ENCODE measurements around the gene ZFYVE28. TPM values are rescaled to one million over a fixed set of nuclear protein-coding genes. Genes with fewer than 3 reads are reported as not detected.

ZFYVE28 gene
- total and polyA plus RNA-seq, 2 of the 8 experiments (the other 6 are each of a cell fraction or from before 2014, with no cell fraction given), result 1.7 to 4.9 TPM

DNA sequence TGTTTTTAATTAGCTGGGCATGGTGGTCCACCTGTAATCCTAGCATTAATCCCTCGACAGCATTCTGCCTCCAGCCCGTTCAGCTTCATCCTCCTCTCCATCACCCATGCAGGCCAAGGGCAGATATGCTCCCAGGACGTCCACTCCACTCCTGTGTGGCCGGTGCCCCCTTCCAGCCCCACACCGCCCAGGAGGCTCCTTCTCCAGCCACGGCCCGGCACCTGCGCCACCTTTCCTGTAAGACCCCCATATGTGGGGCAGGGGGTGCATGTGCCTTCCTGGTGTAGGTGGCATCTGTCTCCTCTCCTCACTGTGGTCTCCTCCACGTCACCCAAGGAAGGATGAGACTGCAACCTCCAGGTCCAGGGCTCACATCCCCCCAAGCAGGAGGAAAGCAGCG lies 99.6 kb downstream of the ZFYVE28 start:
- H4K5ac ChIP-seq (ENCODE audit: insufficient read length, low read depth, low read length), result no peak overlapping the region
- no peak overlapping the region for H2BK5ac ChIP-seq (ENCODE audit: low read depth, low read length)
- no peak overlapping the region for H3K4me2 ChIP-seq (ENCODE audit: insufficient read depth in 1 of 2, low read depth in 2 of 2, low read length in 2 of 2)
- no peaks in the 10 kb centered on the region for H3K23me2 ChIP-seq (ENCODE audit: low read depth, low read length)
- H4K8ac ChIP-seq (ENCODE audit: extremely low read depth, insufficient read depth, low read length), result peak overlapping the region; percentile 87
- CTCF ChIA-PET (ENCODE audit: partially characterized antibody), result interaction anchor here (1.0 to 2.1 kb wide), 2 partner anchors 17 to 26 kb away, joined by 5 to 6 read pairs; no protein-coding TSS in a partner anchor
- no peaks in the 10 kb centered on the region for H3K79me1 ChIP-seq (ENCODE audit: low read depth, low read length)
- H3K36me3 ChIP-seq (ENCODE audit: control insufficient read depth in 2 of 4, insufficient read depth in 4 of 4, low read length in 3 of 4), result no peaks in the 10 kb centered on the region
- H2BK15ac ChIP-seq (ENCODE audit: low read length), result no peak overlapping the region
- no peak overlapping the region for H2AFZ ChIP-seq (ENCODE audit: low read length)
- H3K4me3 ChIP-seq (ENCODE audit: extremely low read depth in 1 of 4, insufficient read depth in 2 of 4, low read depth in 3 of 4, low read length in 4 of 4), result no peak overlapping the region
- H3K27ac ChIP-seq (ENCODE audit: low read depth, low read length), result no peak overlapping the region
- DNase-seq (ENCODE audit: low read depth in 1 of 2, low spot score in 2 of 2) (no peak), FAIRE-seq (no peak)
- H3K9me3 ChIP-seq (ENCODE audit: insufficient read depth in 2 of 2, low read depth in 1 of 2, low read length in 1 of 2), result no peaks in the 10 kb centered on the region
- H2BK12ac ChIP-seq (ENCODE audit: low read depth, low read length), result no peak overlapping the region
- H4K20me1 ChIP-seq (replicated peaks in 1 of 2; ENCODE audit: control insufficient read depth in 1 of 2, insufficient read depth in 2 of 2, low read length in 2 of 2), result no peaks in the 10 kb centered on the region
- WGBS, 2 experiments (ENCODE audit: extremely low coverage in 1 of 2, insufficient coverage in 1 of 2, insufficient read length in 1 of 2, insufficient replicate concordance in 2 of 2, low coverage in 1 of 2, low lambda C conversion rate in 2 of 2, missing lambda C conversion rate in 1 of 2), result 89% methylated on average over 10 of the region's 10 CpGs; no CpG with 5 or more reads in 1 of the 2 experiments
- peak overlapping the region; percentile 54 for H4K91ac ChIP-seq (replicated peaks; ENCODE audit: insufficient read length, low read length)
- POLR2A ChIA-PET (ENCODE audit: partially characterized antibody), result interaction anchor here (0.6 kb wide), 1 partner anchor 1060 kb away, joined by 4 read pairs; no protein-coding TSS in a partner anchor
- no peaks in the 10 kb centered on the region; a peak in 2 of 7 replicates for H3K4me1 ChIP-seq (replicated peaks in 1 of 4; ENCODE audit: control insufficient read depth in 3 of 4, insufficient read depth in 4 of 4, low read length in 3 of 4)
- H2BK20ac ChIP-seq (ENCODE audit: low read length), result no peak overlapping the region
- H3K23ac ChIP-seq (ENCODE audit: insufficient read length), result no peak overlapping the region
- no peak overlapping the region for H3K4ac ChIP-seq (replicated peaks; ENCODE audit: insufficient read length, low read depth, low read length)
- H2BK120ac ChIP-seq (replicated peaks; ENCODE audit: low read depth, low read length), result no peak overlapping the region
- no peak overlapping the region for H3K56ac ChIP-seq (replicated peaks; ENCODE audit: insufficient read length, low read depth, low read length)
- H3K9ac ChIP-seq (replicated peaks in 1 of 4; ENCODE audit: extremely low read depth in 1 of 4, low read depth in 3 of 4, low read length in 3 of 4), result no peak overlapping the region
- no peak overlapping the region for H3K14ac ChIP-seq (ENCODE audit: insufficient read length)
- no peak overlapping the region for H2AK5ac ChIP-seq (ENCODE audit: low read depth, low read length)
- no peaks in the 10 kb centered on the region for H3K27me3 ChIP-seq (replicated peaks in 1 of 4; ENCODE audit: control insufficient read depth in 3 of 4, extremely low read depth in 1 of 4, insufficient read depth in 3 of 4, low read length in 3 of 4)
- no peak for TF ChIP-seq KDM1A (IDR thresholded peaks at IDR 0.05; ENCODE audit: borderline replicate concordance, low read length)
- no peak for TF ChIP-seq POLR2A (IDR thresholded peaks at IDR 0.05; ENCODE audit: control extremely low read depth in 1 of 2, low read depth in 2 of 2, low read length in 2 of 2)
- no peak for TF ChIP-seq TAF1 (IDR thresholded peaks at IDR 0.05; ENCODE audit: low read depth, low read length)
- no peaks in the 10 kb centered on the region for H3K79me2 ChIP-seq (ENCODE audit: control insufficient read depth in 1 of 2, insufficient read depth in 2 of 2, low read length in 2 of 2)
- H3K18ac ChIP-seq (ENCODE audit: extremely low read depth, low read length), result no peak overlapping the region

Measured in H1 (cell line).